Measurements from ENCODE around the gene SIRPG. TPM values are rescaled to one million over a fixed set of nuclear protein-coding genes. Genes with fewer than 3 reads are reported as not detected.

Gene SIRPG
- total RNA-seq, 2 experiments from 2014 or later: 34.1 to 35.8 TPM

DNA sequence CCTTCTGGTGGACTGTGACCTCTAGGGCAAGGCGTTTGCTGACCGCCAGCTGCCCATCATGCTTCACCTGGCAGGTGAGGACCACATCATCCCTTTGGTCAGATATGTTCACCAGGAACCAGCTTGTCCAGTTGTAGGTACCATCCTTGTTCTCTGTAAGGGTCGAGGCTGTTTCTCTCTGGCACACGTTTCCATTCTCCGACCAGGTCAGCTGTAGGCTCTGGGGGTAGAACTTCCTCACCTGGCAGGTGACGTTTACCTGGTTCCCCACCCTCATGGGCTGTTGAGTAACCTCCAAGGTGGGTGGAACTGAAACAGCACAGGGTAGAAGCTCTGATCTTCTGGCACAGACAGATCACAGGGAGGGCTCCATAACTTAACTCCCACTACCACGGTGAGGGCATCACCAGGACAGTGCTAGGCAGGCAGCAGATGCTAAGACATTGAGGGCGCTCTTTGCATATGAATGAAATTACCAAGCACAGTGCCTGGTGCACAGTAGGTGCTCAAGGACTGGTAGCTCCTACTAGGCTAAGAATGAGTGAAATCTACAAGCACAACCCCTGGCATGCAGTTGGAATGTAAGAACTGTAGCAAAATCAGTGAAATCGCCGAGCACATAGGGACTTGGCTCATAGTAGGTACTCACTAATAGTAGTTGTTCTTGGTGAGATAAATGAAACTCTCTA, 22.1 kb downstream of the SIRPG start:
- DNase-seq: no peak
- no peaks in the 10 kb centered on the region for H3K27me3 Mint-ChIP-seq
- peak overlapping the region; percentile 69 for H3K27ac Mint-ChIP-seq
- peaks cover 54% of the 10 kb centered on the region for H3K36me3 Mint-ChIP-seq
- H3K4me3 Mint-ChIP-seq: no peak overlapping the region
- H3K9me3 Mint-ChIP-seq: peaks cover 19% of the 10 kb centered on the region
- H3K4me1 Mint-ChIP-seq: peaks cover 66% of the 10 kb centered on the region

DNA sequence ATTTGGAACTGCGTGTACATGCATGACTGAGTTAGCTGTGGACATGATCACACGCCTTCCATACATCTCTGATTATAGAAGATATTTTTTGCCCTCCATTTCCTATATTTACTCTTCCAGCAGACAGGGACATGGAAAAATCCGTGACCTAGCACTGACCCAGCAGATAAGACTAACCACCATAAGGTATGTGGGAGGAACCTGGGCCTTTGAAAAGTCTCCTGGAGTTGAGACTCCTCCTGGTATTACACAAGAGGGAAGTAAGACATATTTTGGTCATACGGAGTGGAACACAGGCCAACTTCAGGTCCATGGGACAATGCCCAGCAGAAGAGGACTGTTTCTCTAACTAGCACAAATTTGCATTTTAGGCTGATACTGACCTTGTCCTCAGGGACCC, 24.0 kb downstream of the SIRPG start:
- peak overlapping the region; percentile 70 for H3K27ac Mint-ChIP-seq
- peaks cover 2% of the 10 kb centered on the region for H3K9me3 Mint-ChIP-seq
- peak overlapping the region; percentile 5 for H3K4me3 Mint-ChIP-seq
- H3K4me1 Mint-ChIP-seq: peaks cover 69% of the 10 kb centered on the region
- no peaks in the 10 kb centered on the region for H3K27me3 Mint-ChIP-seq
- peaks cover 70% of the 10 kb centered on the region for H3K36me3 Mint-ChIP-seq
- no peak for DNase-seq

DNA sequence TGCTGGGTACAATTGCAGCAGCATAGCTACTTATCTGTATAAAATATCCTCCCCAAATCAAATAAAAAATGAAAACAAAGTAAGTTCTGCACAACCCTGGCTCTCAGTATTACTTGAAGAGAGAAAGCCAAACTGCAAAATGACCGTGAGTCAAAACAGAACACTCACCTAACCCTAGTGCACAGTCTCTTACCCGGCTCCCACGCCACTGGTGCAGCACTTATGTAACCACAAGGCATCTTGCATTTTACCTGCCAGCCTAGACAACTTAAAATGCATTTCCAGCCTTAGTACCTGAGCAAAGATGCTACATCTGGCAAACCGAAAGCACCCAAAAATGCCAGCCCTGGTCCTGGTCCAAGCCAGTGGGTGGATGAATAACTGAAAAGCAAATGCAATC, 25.4 kb downstream of the SIRPG start:
- Mint-ChIP-seq H3K27me3 (no peaks in the 10 kb centered on the region), H3K4me1 (peaks cover 73% of the 10 kb centered on the region), H3K27ac (peak overlapping the region; percentile 89), H3K36me3 (peaks cover 80% of the 10 kb centered on the region), H3K4me3 (peak overlapping the region; percentile 46), H3K9me3 (peaks cover 2% of the 10 kb centered on the region)
- DNase-seq: peak; percentile 60

DNA sequence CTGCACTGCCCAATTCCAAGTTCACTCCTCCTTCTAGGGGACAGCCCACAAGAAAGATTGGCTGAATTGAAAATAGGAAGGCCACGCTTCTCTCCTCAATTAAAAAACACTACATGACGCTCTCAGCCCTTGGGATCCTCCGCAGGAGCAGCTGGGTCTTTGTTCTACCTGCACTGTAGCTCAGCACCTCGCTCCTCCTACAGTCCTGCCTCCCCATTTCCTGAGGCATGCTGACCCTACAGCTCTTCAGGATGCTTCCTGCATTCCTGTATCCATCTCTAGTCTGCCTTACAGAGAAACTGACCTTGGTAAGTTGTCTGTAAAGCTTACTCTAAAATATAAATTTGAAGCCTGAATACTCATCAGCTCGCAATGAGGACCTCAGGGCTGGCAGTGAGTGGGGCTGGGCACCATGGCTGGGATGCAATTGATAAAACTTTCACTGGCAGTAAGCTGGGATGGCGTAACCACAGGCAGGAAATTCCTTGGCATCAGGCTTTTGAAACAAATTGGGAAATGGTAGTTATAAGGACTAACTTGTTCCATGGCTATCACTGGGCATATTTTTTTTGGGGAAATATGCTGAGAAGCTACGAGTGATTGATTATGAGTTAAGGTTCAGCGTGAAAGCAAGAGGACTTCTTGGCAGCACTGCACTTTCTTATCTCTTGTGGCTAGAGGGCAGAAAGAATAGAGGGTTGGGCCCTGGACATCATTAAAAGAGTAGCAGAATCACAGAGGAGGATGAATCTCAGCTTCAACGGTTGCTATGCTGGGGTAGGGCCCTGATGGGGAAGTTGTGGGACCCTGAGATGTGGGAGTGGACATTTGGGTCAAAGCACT, 26.0 kb downstream of the SIRPG start:
- Mint-ChIP-seq H3K27ac (peak overlapping the region; percentile 89), H3K9me3 (peaks cover 2% of the 10 kb centered on the region), H3K27me3 (no peaks in the 10 kb centered on the region), H3K36me3 (peaks cover 81% of the 10 kb centered on the region), H3K4me1 (peaks cover 73% of the 10 kb centered on the region), H3K4me3 (peak overlapping the region; percentile 46)
- no peak for DNase-seq

GRCh38 chr20:1630186-1630585, 27.4 kb downstream of the SIRPG start:
- no peaks in the 10 kb centered on the region for H3K27me3 Mint-ChIP-seq
- H3K9me3 Mint-ChIP-seq: peaks cover 2% of the 10 kb centered on the region
- peaks cover 79% of the 10 kb centered on the region for H3K36me3 Mint-ChIP-seq
- no peak overlapping the region for H3K4me3 Mint-ChIP-seq
- no peak for DNase-seq
- peaks cover 77% of the 10 kb centered on the region for H3K4me1 Mint-ChIP-seq
- H3K27ac Mint-ChIP-seq: peak overlapping the region; percentile 80

DNA sequence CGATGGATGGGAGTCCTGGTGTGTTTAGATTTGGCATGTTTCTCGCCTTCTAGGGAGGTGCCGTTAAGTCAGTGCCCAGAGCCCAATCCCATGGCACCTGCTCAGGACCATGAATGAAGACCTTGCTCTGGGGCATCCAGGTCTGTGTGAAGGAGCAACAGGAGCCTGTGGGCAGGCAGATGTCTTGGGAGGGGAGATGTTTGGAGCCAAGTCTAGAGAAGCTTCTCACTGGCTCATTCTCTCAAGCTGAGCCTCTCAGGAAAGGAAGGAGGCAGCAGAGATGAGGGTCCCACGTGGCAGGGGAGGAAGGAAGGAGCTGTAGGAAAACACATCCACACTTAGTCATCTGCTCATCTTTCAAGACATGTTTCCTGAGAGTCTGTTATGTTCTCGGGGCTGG, 28.3 kb downstream of the SIRPG start:
- Mint-ChIP-seq H3K4me1 (peaks cover 84% of the 10 kb centered on the region), H3K36me3 (peaks cover 75% of the 10 kb centered on the region), H3K9me3 (peaks cover under 1% of the 10 kb centered on the region), H3K27ac (peak overlapping the region; percentile 80), H3K27me3 (no peaks in the 10 kb centered on the region), H3K4me3 (no peak overlapping the region)
- DNase-seq: no peak

GRCh38 chr20:1628621-1629020, 29.0 kb downstream of the SIRPG start:
- Mint-ChIP-seq H3K27me3 (no peaks in the 10 kb centered on the region), H3K36me3 (peaks cover 69% of the 10 kb centered on the region), H3K4me1 (peaks cover 87% of the 10 kb centered on the region), H3K4me3 (no peak overlapping the region), H3K27ac (peak overlapping the region; percentile 80), H3K9me3 (no peaks in the 10 kb centered on the region)
- no peak for DNase-seq

- peaks cover 88% of the 10 kb centered on the region for H3K4me1 Mint-ChIP-seq
- no peaks in the 10 kb centered on the region for H3K27me3 Mint-ChIP-seq
- peaks cover 1% of the 10 kb centered on the region for H3K9me3 Mint-ChIP-seq
- peaks cover 69% of the 10 kb centered on the region for H3K36me3 Mint-ChIP-seq
- H3K27ac Mint-ChIP-seq: peak overlapping the region; percentile 90
- no peak overlapping the region for H3K4me3 Mint-ChIP-seq
- no peak for DNase-seq
Observed at GRCh38 chr20:1627200-1627550, 30.4 kb downstream of the SIRPG start.

GRCh38 chr20:1626528-1627199, 30.9 kb downstream of the SIRPG start:
- Mint-ChIP-seq H3K36me3 (peaks cover 67% of the 10 kb centered on the region), H3K27me3 (no peaks in the 10 kb centered on the region), H3K9me3 (peaks cover 1% of the 10 kb centered on the region), H3K4me1 (peaks cover 87% of the 10 kb centered on the region), H3K27ac (peak overlapping the region; percentile 90), H3K4me3 (no peak overlapping the region)
- no peak for DNase-seq

GRCh38 chr20:1625083-1625690, 32.4 kb downstream of the SIRPG start:
- Mint-ChIP-seq H3K27ac (peak overlapping the region; percentile 90), H3K4me1 (peaks cover 91% of the 10 kb centered on the region), H3K4me3 (peak overlapping the region; percentile 42), H3K9me3 (peaks cover 1% of the 10 kb centered on the region), H3K27me3 (no peaks in the 10 kb centered on the region), H3K36me3 (peaks cover 70% of the 10 kb centered on the region)
- no peak for DNase-seq

- H3K9me3 Mint-ChIP-seq: peaks cover 6% of the 10 kb centered on the region
- peaks cover 92% of the 10 kb centered on the region for H3K4me1 Mint-ChIP-seq
- peak overlapping the region; percentile 90 for H3K27ac Mint-ChIP-seq
- H3K27me3 Mint-ChIP-seq: no peaks in the 10 kb centered on the region
- no peak overlapping the region for H3K4me3 Mint-ChIP-seq
- DNase-seq: no peak
- peaks cover 69% of the 10 kb centered on the region for H3K36me3 Mint-ChIP-seq
Observed at GRCh38 chr20:1623501-1624205, 33.9 kb downstream of the SIRPG start.

- Mint-ChIP-seq H3K36me3 (peaks cover 65% of the 10 kb centered on the region), H3K27me3 (no peaks in the 10 kb centered on the region), H3K27ac (peak overlapping the region; percentile 90), H3K4me1 (peaks cover 86% of the 10 kb centered on the region), H3K9me3 (peaks cover 10% of the 10 kb centered on the region), H3K4me3 (no peak overlapping the region)
- no peak for DNase-seq
Observed at GRCh38 chr20:1622450-1622849, 35.1 kb downstream of the SIRPG start.

GRCh38 chr20:1621316-1621715, 36.3 kb downstream of the SIRPG start:
- Mint-ChIP-seq H3K4me1 (peaks cover 79% of the 10 kb centered on the region), H3K36me3 (peaks cover 62% of the 10 kb centered on the region), H3K27me3 (no peaks in the 10 kb centered on the region), H3K27ac (peak overlapping the region; percentile 60), H3K4me3 (no peak overlapping the region), H3K9me3 (peaks cover 10% of the 10 kb centered on the region)
- no peak for DNase-seq

- H3K4me1 Mint-ChIP-seq: peaks cover 67% of the 10 kb centered on the region
- H3K27ac Mint-ChIP-seq: peak within 1 kb of the TSS; percentile 81
- H3K36me3 Mint-ChIP-seq: peaks cover 58% of the 10 kb centered on the region
- H3K9me3 Mint-ChIP-seq: peaks cover 10% of the 10 kb centered on the region
- no peak for DNase-seq
- H3K27me3 Mint-ChIP-seq: no peaks in the 10 kb centered on the region
- H3K4me3 Mint-ChIP-seq: peak within 1 kb of the TSS; percentile 38
Observed at GRCh38 chr20:1619861-1620444, 37.6 kb downstream of the SIRPG start, which contains the start of gene SIRPB1. Gene SIRPB1, minus strand, starts transcription at chr20:1620009. Its CDS starts 65 bp downstream, at chr20:1619944.
